Measurements from ENCODE around the gene FTO. TPM values are rescaled to one million over a fixed set of nuclear protein-coding genes. Genes with fewer than 3 reads are reported as not detected.
"Not testable (repeated sequence)": the region's sequence is repeated elsewhere in the genome, so short reads cannot be mapped to it uniquely, and the experiment has no call there.

FTO gene
- total RNA-seq, 1 donor from 2014 or later, result 39.4 TPM

- no peak for DNase-seq (ENCODE audit: low read depth in 2 of 2)
Measured at GRCh38 chr16:53821957-53822625, 118.1 kb downstream of the FTO start.

DNA sequence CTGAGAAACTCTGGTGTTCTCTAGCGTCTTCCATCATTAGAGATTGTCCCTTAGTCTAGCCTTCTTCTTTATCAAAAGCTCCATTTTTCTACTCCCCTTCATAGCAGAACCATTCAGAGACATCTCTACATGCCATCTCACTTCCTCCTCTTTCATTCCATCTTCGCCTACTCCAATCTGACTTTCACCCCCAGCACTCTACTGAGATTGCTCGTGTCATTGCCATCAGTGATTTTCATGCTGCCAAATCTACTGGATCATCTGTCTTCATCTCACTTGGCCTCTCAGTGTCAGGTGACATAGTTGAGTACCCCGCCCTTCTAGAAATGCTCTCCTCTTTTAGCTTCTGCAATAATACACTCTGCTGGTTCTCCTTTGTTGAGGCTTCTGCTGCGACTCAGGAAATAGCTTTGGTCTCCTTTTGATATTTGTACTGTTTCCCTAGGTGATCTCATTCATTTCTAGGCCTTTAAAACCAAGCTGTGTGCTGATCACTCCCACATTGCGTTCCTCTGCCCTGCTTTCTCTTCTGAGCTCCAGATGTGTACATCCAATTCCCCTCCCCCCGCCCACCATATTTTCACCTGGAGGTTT is 119.1 kb downstream of the FTO start:
- peak in 1 of 2 donors; percentile 72 for DNase-seq (ENCODE audit: low read depth in 2 of 2)

GRCh38 chr16:53826658-53827057 is 122.7 kb downstream of the FTO start:
- no peak for DNase-seq (ENCODE audit: low read depth in 2 of 2)

DNA sequence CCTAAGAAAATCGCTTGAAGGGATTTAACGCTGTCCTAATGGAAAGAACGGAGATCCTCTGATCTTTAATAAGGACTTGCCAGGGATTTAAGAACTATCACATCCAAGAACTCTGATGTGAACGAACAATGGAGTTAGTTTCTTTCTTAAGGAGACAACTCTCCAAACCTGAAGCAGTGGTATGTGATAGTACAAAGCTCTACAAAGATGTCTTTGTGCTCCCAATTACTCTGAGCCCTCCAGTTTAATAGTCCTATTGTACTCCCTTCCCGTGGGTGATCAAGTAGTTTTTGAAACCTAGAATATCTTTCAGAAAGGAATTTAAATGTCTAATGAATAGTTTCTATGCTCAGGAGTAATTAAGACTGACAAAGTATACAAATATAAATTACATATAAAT is 123.8 kb downstream of the FTO start:
- no peak for DNase-seq (ENCODE audit: low read depth in 2 of 2)

GRCh38 chr16:53829186-53829747 is 125.3 kb downstream of the FTO start:
- DNase-seq (ENCODE audit: low read depth in 2 of 2), result no peak

- no peak for DNase-seq (ENCODE audit: low read depth in 2 of 2)
Measured at GRCh38 chr16:53832896-53833544, 129.1 kb downstream of the FTO start.

DNA sequence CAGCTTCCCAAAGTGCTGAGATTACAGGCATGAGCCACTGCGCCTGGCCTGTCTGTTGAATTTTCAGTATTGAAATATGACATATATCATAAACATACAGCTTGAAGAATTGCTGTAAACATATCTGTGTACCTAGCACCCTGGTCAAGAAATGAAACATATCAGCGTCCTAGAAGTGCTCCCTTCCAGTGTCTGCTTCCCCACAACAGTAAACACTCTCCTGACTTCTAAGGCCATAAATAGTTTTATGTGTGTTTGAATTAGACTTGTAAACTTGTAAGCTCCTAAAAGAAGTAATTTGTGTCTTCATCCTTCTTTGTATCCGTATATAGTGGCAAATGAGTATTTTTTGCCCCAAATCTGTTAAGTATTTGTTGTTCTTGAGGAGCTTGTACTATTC is 132.2 kb downstream of the FTO start:
- no peak for DNase-seq (ENCODE audit: low read depth in 2 of 2)

GRCh38 chr16:53836680-53837079 is 132.7 kb downstream of the FTO start:
- no peak for DNase-seq (ENCODE audit: low read depth in 2 of 2)

- no peak for DNase-seq (ENCODE audit: low read depth in 2 of 2)
Measured at GRCh38 chr16:53837426-53837825, 133.5 kb downstream of the FTO start.

DNA sequence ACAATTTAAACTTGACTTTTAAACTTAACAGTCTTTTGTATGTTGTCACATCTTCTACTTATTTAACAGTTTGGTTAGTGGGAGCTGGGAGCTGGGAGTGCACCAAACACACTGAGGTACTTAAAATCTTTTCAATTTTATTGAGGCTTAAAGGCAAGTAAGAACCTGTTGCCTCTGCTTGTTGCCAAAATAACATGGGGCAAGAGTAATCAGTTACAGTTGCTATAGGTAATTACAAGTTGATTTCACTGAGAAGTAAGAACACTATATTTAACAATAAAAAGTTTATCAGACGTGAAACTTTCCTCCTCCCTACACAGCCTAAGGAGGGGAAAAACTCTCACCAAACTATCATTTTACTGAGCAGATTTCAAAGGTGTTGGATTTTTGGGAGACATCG is 135.2 kb downstream of the FTO start:
- DNase-seq (ENCODE audit: low read depth in 2 of 2), result no peak

GRCh38 chr16:53840456-53840855 is 136.5 kb downstream of the FTO start:
- no peak for DNase-seq (ENCODE audit: low read depth in 2 of 2)

GRCh38 chr16:53841884-53842283 is 137.9 kb downstream of the FTO start:
- no peak for DNase-seq (ENCODE audit: low read depth in 2 of 2)

- DNase-seq (ENCODE audit: low read depth in 2 of 2), result no peak
Measured at GRCh38 chr16:53843084-53843483, 139.1 kb downstream of the FTO start.

GRCh38 chr16:53844804-53845203 is 140.8 kb downstream of the FTO start:
- DNase-seq (ENCODE audit: low read depth in 2 of 2), result no peak

- DNase-seq (ENCODE audit: low read depth in 2 of 2), result not testable (repeated sequence)
Measured at GRCh38 chr16:53846549-53846948, 142.6 kb downstream of the FTO start.

DNA sequence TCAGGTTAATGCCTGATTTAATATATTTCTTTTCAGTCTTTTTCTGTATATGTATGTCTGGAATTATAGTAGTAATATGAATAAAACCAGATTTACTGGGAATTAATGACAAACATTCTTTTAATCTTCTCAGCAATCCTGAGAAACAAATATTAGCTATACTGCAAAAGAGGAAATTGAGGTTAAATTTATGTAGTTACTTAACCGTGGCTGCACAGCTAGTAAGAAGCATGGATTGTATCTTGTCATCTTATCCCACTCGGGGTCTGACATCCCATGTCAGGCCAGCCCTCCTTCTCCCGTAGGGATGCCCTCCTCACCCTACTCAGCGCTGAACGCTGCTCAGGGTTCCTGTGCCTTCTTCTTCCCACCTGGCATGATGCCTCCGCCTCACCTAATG is 143.0 kb downstream of the FTO start:
- DNase-seq (ENCODE audit: low read depth in 2 of 2), result no peak

- peak in 1 of 2 donors; percentile 7 for DNase-seq (ENCODE audit: low read depth in 2 of 2)
Measured at GRCh38 chr16:53848277-53848942, 144.5 kb downstream of the FTO start.

GRCh38 chr16:53848950-53849349 is 145.0 kb downstream of the FTO start:
- no peak for DNase-seq (ENCODE audit: low read depth in 2 of 2)

DNA sequence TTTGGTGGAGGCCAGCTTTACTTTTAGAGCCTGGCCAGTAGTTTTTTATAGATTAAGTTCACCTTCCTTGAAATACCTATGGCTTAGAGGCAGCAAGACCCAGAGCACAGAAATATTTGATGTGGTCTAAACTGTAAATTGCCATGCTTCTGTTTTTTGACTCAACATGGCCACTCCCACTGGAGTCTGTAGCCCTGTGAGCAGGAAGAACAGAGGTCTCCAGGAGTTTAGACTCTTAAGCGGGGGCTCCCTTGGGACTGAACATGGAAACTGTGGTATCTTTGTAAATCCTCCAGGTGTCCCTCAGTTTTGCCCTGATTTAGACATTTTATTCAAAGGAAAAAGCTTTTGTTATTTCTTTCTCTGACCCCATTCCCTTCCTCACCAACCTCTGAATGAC is 145.6 kb downstream of the FTO start:
- DNase-seq (ENCODE audit: low read depth in 2 of 2), result no peak

GRCh38 chr16:53849994-53850393 is 146.0 kb downstream of the FTO start:
- DNase-seq (ENCODE audit: low read depth in 2 of 2), result no peak

DNA sequence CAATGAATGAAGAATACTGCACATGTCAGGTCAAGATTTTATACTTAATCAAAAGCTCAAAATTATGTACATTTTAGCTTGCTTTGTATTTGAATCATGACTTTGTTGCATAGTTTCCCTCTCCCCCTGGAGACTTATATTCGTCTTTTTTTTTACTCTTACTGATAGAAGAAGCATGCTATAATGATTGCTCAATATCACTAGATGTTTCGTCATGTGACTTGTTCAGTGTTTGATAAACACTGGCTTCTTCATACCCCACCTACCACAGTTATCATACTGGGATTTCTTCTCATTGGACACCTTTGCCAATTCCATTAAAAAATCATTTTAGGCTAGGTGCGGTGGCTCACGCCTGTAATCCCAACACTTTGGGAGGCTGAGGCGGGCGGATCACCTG is 148.7 kb downstream of the FTO start:
- DNase-seq (ENCODE audit: low read depth in 2 of 2), result no peak

GRCh38 chr16:53855056-53855455 is 151.1 kb downstream of the FTO start:
- DNase-seq (ENCODE audit: low read depth in 2 of 2), result no peak

Data from dermis microvascular lymphatic vessel endothelial cell (primary cell).